Measurements from ENCODE around the gene SMIM35.

DNA sequence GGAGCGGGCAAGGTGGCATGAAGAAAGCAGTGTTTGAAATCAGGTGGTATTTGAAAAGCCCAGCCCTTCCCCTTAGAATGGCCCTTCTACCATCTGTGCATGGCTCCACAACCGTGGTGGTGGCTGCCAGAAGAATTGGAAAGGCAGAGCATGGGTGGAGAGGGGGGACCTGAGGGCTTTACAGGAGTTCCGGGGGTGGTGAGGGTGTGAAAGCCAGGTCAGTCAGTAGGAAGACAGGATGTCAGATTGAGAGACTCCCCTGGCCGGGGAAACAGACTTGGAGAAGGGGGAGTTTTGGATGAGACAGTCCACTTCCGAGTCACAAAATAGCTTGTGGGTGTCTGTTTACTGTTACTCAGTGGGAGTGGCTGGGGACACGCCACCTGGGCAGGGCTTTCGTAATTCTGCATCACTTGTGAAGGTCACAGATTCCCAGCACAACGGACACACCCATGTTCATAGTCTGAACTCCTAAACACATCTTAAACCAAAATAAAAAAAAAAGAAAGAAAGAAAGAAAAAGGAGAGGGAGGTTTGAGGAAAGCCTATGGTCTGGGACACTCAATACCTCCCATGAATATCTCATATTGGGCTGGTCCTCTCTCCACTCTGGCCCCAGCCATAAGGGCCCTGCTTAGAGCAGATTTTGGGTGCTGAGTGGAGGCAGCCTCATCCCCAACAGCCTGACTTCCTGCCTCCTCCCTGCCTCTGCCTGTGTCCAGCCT lies 24.4 kb upstream of the SMIM35 start:
- TF ChIP-seq, protein P1, sequence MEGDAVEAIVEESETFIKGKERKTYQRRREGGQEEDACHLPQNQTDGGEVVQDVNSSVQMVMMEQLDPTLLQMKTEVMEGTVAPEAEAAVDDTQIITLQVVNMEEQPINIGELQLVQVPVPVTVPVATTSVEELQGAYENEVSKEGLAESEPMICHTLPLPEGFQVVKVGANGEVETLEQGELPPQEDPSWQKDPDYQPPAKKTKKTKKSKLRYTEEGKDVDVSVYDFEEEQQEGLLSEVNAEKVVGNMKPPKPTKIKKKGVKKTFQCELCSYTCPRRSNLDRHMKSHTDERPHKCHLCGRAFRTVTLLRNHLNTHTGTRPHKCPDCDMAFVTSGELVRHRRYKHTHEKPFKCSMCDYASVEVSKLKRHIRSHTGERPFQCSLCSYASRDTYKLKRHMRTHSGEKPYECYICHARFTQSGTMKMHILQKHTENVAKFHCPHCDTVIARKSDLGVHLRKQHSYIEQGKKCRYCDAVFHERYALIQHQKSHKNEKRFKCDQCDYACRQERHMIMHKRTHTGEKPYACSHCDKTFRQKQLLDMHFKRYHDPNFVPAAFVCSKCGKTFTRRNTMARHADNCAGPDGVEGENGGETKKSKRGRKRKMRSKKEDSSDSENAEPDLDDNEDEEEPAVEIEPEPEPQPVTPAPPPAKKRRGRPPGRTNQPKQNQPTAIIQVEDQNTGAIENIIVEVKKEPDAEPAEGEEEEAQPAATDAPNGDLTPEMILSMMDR (IDR thresholded peaks at IDR 0.05): no peak
- no peak for TF ChIP-seq POLR2AphosphoS5 (IDR thresholded peaks at IDR 0.05)
- TF ChIP-seq POLR2A (IDR thresholded peaks at IDR 0.05): no peak
- no peak for TF ChIP-seq EP300 (IDR thresholded peaks at IDR 0.05)
